GM21717 (cell line): ENCODE data around the gene TBC1D16.
"Not testable (repeated sequence)": the region's sequence is repeated elsewhere in the genome, so short reads cannot be mapped to it uniquely, and the experiment has no call there.

Experiments
- ATAC-seq: cut with Tn5 transposase; IDR thresholded peaks from one replicate; pipeline ENCODE4 v1.9.1; 2021; ENCODE audit warnings: mild to moderate bottlenecking, moderate library complexity; ENCODE audit not compliant: unreplicated experiment

Gene TBC1D16

GRCh38 chr17:79904865-79905264, 130.8 kb downstream of the TBC1D16 start:
- no peak for ATAC-seq

GRCh38 chr17:79902146-79902791, 133.4 kb downstream of the TBC1D16 start:
- no peak for ATAC-seq

GRCh38 chr17:79901131-79901530, 134.5 kb downstream of the TBC1D16 start:
- ATAC-seq = no peak

- no peak for ATAC-seq
Observed at GRCh38 chr17:79899584-79899983, 136.1 kb downstream of the TBC1D16 start.

- ATAC-seq = no peak
Observed at GRCh38 chr17:79897243-79898063, 138.2 kb downstream of the TBC1D16 start.

GRCh38 chr17:79893457-79893856, 142.2 kb downstream of the TBC1D16 start:
- not testable (repeated sequence) for ATAC-seq

- ATAC-seq = no peak
Observed at GRCh38 chr17:79892457-79893241, 143.0 kb downstream of the TBC1D16 start.

- ATAC-seq = no peak
Observed at GRCh38 chr17:79891113-79891730, 144.4 kb downstream of the TBC1D16 start.

- ATAC-seq = no peak
Observed at GRCh38 chr17:79890706-79891105, 145.0 kb downstream of the TBC1D16 start.

GRCh38 chr17:79888811-79889634, 146.6 kb downstream of the TBC1D16 start:
- no peak for ATAC-seq

GRCh38 chr17:79888009-79888540, 147.6 kb downstream of the TBC1D16 start:
- ATAC-seq = no peak

- ATAC-seq = no peak
Observed at GRCh38 chr17:79887451-79887991, 148.2 kb downstream of the TBC1D16 start.

- no peak for ATAC-seq
Observed at GRCh38 chr17:79883202-79883601, 152.5 kb downstream of the TBC1D16 start.
